MCF 10A (cell line): ENCODE results near the gene CD79A. TPM values are rescaled to one million over a fixed set of nuclear protein-coding genes. Genes with fewer than 3 reads are reported as not detected.
"Not testable (repeated sequence)": the region's sequence is repeated elsewhere in the genome, so short reads cannot be mapped to it uniquely, and the experiment has no call there.

Experiments used
- BruUV-seq: library from RNA; stranded (reverse); fragments of 400-500 nt; replicated peaks from 2 replicates; lab custom pipeline; 2021; lab: Mats Ljungman, UMichigan
- CTCF ChIA-PET: fragments of 300-600 bp; sonication (Branson Sonifier 250); formaldehyde crosslinking; extraction: SDS; loops from one replicate; lab custom pipeline; 2021; ENCODE audit warnings: antibody characterized with exemption, inconsistent platforms; lab: Yijun Ruan, JAX
- POLR2A ChIA-PET: fragments of 300-600, 350-650 bp; sonication (Branson Sonifier 250); formaldehyde crosslinking; extraction: SDS; loops from one replicate; lab custom pipeline; 2020; ENCODE audit warnings: antibody characterized with exemption, inconsistent platforms; lab: Yijun Ruan, JAX
- DNase-seq: peaks from one replicate; pipeline ENCODE4 v3.0.0-alpha.2; 2018; ENCODE audit not compliant: unreplicated experiment
- H3K27ac Mint-ChIP-seq: one replicate; pipeline ENCODE4 v1.8.0; 2022; ENCODE audit warnings: mild to moderate bottlenecking, low read depth, mixed read lengths; ENCODE audit not compliant: unreplicated experiment
- H3K27me3 Mint-ChIP-seq: one replicate; pipeline ENCODE4 v1.8.0; 2022; ENCODE audit warnings: mixed read lengths; ENCODE audit not compliant: insufficient read depth, unreplicated experiment
- H3K36me3 Mint-ChIP-seq: one replicate; pipeline ENCODE4 v1.8.0; 2022; ENCODE audit warnings: mild to moderate bottlenecking, moderate library complexity, mixed read lengths; ENCODE audit not compliant: insufficient read depth, unreplicated experiment
- H3K4me1 Mint-ChIP-seq: one replicate; pipeline ENCODE4 v1.8.0; 2022; ENCODE audit warnings: mixed read lengths; ENCODE audit not compliant: insufficient read depth, unreplicated experiment
- H3K4me3 Mint-ChIP-seq: one replicate; pipeline ENCODE4 v1.8.0; 2022; ENCODE audit warnings: mild to moderate bottlenecking, moderate library complexity, mixed read lengths; ENCODE audit not compliant: unreplicated experiment
- H3K9me3 Mint-ChIP-seq: one replicate; pipeline ENCODE4 v1.8.0; 2022; ENCODE audit warnings: mixed read lengths; ENCODE audit not compliant: unreplicated experiment
- CTCF ChIP-seq: fragments of 200-600 bp; IDR thresholded peaks from one replicate; pipeline ENCODE4 v1.8.0; 2022; ENCODE audit warnings: antibody characterized with exemption, mild to moderate bottlenecking; ENCODE audit not compliant: unreplicated experiment
- intact Hi-C: fragments of 100-400 bp; cut with micrococcal nuclease; formaldehyde crosslinking; loops from 2 replicates; pipeline ENCODE4 v1.14.1; 2022
- total RNA-seq: library from RNA; stranded (reverse); gene quantifications from 2 replicates; pipeline ENCODE4 v1.2.3, GENCODE V29; 2022

CD79A gene
- total RNA-seq, 1 experiment from 2014 or later: not detected

- Mint-ChIP-seq H3K27me3 (no peaks in the 10 kb centered on the region), H3K27ac (no peak overlapping the region), H3K4me3 (no peak overlapping the region), H3K9me3 (no peaks in the 10 kb centered on the region), H3K36me3 (peaks cover 7% of the 10 kb centered on the region), H3K4me1 (peaks cover 6% of the 10 kb centered on the region)
- intact Hi-C loops: no loop called here
- no peak for TF ChIP-seq CTCF
- ChIA-PET CTCF (no interaction called here), POLR2A (no interaction called here)
- no peak for DNase-seq
- BruUV-seq: no TSS peak
Observed at GRCh38 chr19:41912899-41913537, 35.9 kb downstream of the CD79A start.

GRCh38 chr19:41913538-41914423 is 36.7 kb downstream of the CD79A start:
- intact Hi-C loops: no loop called here
- ChIA-PET POLR2A (no interaction called here), CTCF (no interaction called here)
- Mint-ChIP-seq H3K4me1 (peaks cover 6% of the 10 kb centered on the region), H3K27me3 (no peaks in the 10 kb centered on the region), H3K4me3 (no peak overlapping the region), H3K27ac (no peak overlapping the region), H3K9me3 (no peaks in the 10 kb centered on the region), H3K36me3 (peaks cover 4% of the 10 kb centered on the region)
- no peak for TF ChIP-seq CTCF
- no TSS peak for BruUV-seq
- DNase-seq: no peak

- H3K27me3 Mint-ChIP-seq, intact Hi-C loops, H3K36me3 Mint-ChIP-seq, POLR2A ChIA-PET, DNase-seq, H3K9me3 Mint-ChIP-seq, H3K4me3 Mint-ChIP-seq, H3K4me1 Mint-ChIP-seq, H3K27ac Mint-ChIP-seq, CTCF ChIA-PET, BruUV-seq: not testable (repeated sequence)
Observed at GRCh38 chr19:41914424-41914834, 37.4 kb downstream of the CD79A start.

- Mint-ChIP-seq H3K4me3 (no peak overlapping the region), H3K27ac (no peak overlapping the region), H3K36me3 (no peaks in the 10 kb centered on the region), H3K4me1 (peaks cover 6% of the 10 kb centered on the region), H3K27me3 (no peaks in the 10 kb centered on the region), H3K9me3 (no peaks in the 10 kb centered on the region)
- BruUV-seq: no TSS peak
- ChIA-PET CTCF (no interaction called here), POLR2A (no interaction called here)
- no peak for TF ChIP-seq CTCF
- intact Hi-C loops: no loop called here
- no peak for DNase-seq
Observed at GRCh38 chr19:41915021-41915775, 38.1 kb downstream of the CD79A start.
